HepG2 (cell line): ENCODE data around the gene CLHC1. TPM values are rescaled to one million over a fixed set of nuclear protein-coding genes. Genes with fewer than 3 reads are reported as not detected.

Experiments
- CREM ChIP-seq, 2 experiments: sonication (generic) in 1 of 2; formaldehyde crosslinking in 1 of 2; IDR thresholded peaks; 2 replicates each; pipeline versions ENCODE4 v1.4.0 to v1.6.1; 2016 to 2020; ENCODE audit warnings: antibody characterized with exemption in 1 of 2, mild to moderate bottlenecking in 1 of 2, missing genetic modification reagents in 1 of 2
- GATAD2A ChIP-seq: IDR thresholded peaks from 2 replicates; pipeline ENCODE4 v1.6.1; 2016
- HNRNPH1 ChIP-seq: fragments of 200-400 bp; formaldehyde crosslinking; optimal IDR thresholded peaks from 2 replicates; pipeline ENCODE3; 2017; ENCODE audit warnings: mild to moderate bottlenecking, low read depth, low read length
- HOXA9 ChIP-seq: sonication (generic); formaldehyde crosslinking; IDR thresholded peaks from 2 replicates; pipeline ENCODE4 v1.8.1; 2022; ENCODE audit warnings: missing genetic modification reagents, mild to moderate bottlenecking, moderate library complexity, borderline replicate concordance
- KDM1A ChIP-seq: IDR thresholded peaks from 2 replicates; pipeline ENCODE4 v1.6.1; 2016; ENCODE audit warnings: missing compliant biosample characterization
- MTA3 ChIP-seq: sonication (generic); formaldehyde crosslinking; IDR thresholded peaks from 2 replicates; pipeline ENCODE4 v1.4.0; 2020; ENCODE audit warnings: missing genetic modification reagents
- NCOA1 ChIP-seq: sonication (generic); formaldehyde crosslinking; IDR thresholded peaks from 2 replicates; pipeline ENCODE4 v1.9.0; 2021; ENCODE audit warnings: missing genetic modification reagents
- NR2F6 ChIP-seq, 2 experiments: IDR thresholded peaks; 2 replicates each; pipeline ENCODE4 v1.6.1; 2016; ENCODE audit warnings: antibody characterized with exemption in 1 of 2, mild to moderate bottlenecking in 1 of 2
- ONECUT2 ChIP-seq: sonication (generic); formaldehyde crosslinking; IDR thresholded peaks from 2 replicates; pipeline ENCODE4 v1.4.0; 2020; ENCODE audit warnings: missing genetic modification reagents
- RARA ChIP-seq: IDR thresholded peaks from 2 replicates; pipeline ENCODE4 v1.6.1; 2016; ENCODE audit warnings: missing genetic modification reagents, missing compliant biosample characterization
- SMYD3 ChIP-seq: sonication (generic); formaldehyde crosslinking; IDR thresholded peaks from 2 replicates; pipeline ENCODE4 v1.8.1; 2023; ENCODE audit warnings: mild to moderate bottlenecking, missing genetic modification reagents
- SOX5 ChIP-seq: IDR thresholded peaks from 2 replicates; pipeline ENCODE4 v1.6.1; 2016; ENCODE audit warnings: borderline replicate concordance
- TEAD2 ChIP-seq: sonication (generic); formaldehyde crosslinking; IDR thresholded peaks from 2 replicates; pipeline ENCODE4 v1.9.0; 2021; ENCODE audit warnings: missing genetic modification reagents
- XBP1 ChIP-seq: sonication (generic); formaldehyde crosslinking; IDR thresholded peaks from 2 replicates; pipeline ENCODE4 v1.5.0; 2020; ENCODE audit warnings: missing genetic modification reagents
- ZC3H4 ChIP-seq: sonication (generic); formaldehyde crosslinking; IDR thresholded peaks from 2 replicates; pipeline ENCODE4 v1.4.0; 2020; ENCODE audit warnings: missing genetic modification reagents, borderline replicate concordance
- ZKSCAN1 ChIP-seq: fragments of 150-350 bp; IDR thresholded peaks from 2 replicates; pipeline ENCODE4 v1.6.1; 2014; ENCODE audit warnings: low read length
- ZNF430 ChIP-seq: sonication (generic); formaldehyde crosslinking; IDR thresholded peaks from 2 replicates; pipeline ENCODE4 v1.9.0; 2021; ENCODE audit warnings: mild to moderate bottlenecking, missing genetic modification reagents
- polyA plus RNA-seq, 8 experiments: library from polyadenylated mRNA; depleted of rRNA in 3 of 8; stranded (reverse) in 7 of 8; unstranded in 1 of 8; fragments of >200 nt; fragmentation: Illumina TruSeq in 4 of 8; extraction: Trizol in 4 of 8; gene quantifications; 2 replicates each; pipeline versions ENCODE4 v1.2.1 to v1.2.3, GENCODE V29; 2011 to 2016; ENCODE audit warnings: low read depth in 4 of 8, missing spikeins in 1 of 8, mixed read lengths in 1 of 8; ENCODE audit not compliant: insufficient read depth in 1 of 8
- total RNA-seq, 5 experiments: library from RNA; depleted of rRNA; stranded (reverse); fragments of >200 nt; fragmentation: Illumina TruSeq; extraction: Trizol; gene quantifications; 2 replicates each; pipeline ENCODE4 v1.2.3, GENCODE V29; 2016; ENCODE audit warnings: low read depth in 1 of 5
- TF ChIP-seq, protein P1 (sequence below): sonication (generic); formaldehyde crosslinking; IDR thresholded peaks from 2 replicates; pipeline ENCODE4 v1.5.0; 2020; ENCODE audit warnings: mild to moderate bottlenecking, missing genetic modification reagents
- TF ChIP-seq, protein P2 (sequence below): sonication (generic); formaldehyde crosslinking; IDR thresholded peaks from 2 replicates; pipeline ENCODE4 v1.4.0; 2020; ENCODE audit warnings: mild to moderate bottlenecking, missing genetic modification reagents
- TF ChIP-seq, protein P3 (sequence below): sonication (generic); formaldehyde crosslinking; IDR thresholded peaks from 2 replicates; pipeline ENCODE4 v1.9.0; 2021; ENCODE audit warnings: missing genetic modification reagents, mild to moderate bottlenecking, borderline replicate concordance
- TF ChIP-seq, protein P4 (sequence below): IDR thresholded peaks from 2 replicates; pipeline ENCODE4 v1.6.1; 2018; ENCODE audit warnings: missing genetic modification reagents
- TF ChIP-seq, protein P5 (sequence below): IDR thresholded peaks from 2 replicates; pipeline ENCODE4 v1.6.1; 2016; ENCODE audit warnings: mild to moderate bottlenecking
- TF ChIP-seq, protein P6 (sequence below): sonication (generic); formaldehyde crosslinking; IDR thresholded peaks from 2 replicates; pipeline ENCODE4 v1.4.0; 2020; ENCODE audit warnings: missing genetic modification reagents, borderline replicate concordance

CLHC1 gene
- total and polyA plus RNA-seq, 2 of the 13 experiments (the other 11 are each of a cell fraction or from before 2014, with no cell fraction given): 9.8 to 12.6 TPM

DNA sequence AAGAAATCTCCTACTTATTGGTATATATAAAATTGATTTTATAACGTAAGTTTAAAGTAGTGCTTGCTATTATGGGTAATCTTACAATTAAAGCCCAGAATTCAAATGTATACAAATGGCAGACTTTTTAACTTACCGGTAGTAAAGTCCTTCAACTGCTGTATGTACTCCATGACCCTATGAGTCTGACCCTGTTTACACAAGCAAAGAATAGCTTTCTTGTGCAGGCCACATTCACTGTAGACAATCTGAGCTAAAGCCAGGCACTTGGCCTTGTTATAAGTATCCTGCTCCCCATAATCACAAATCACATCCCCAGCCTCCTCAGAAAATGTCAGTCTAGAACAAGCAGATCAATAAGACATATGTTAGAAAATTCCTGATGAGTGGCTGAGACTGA lies 51.7 kb downstream of the CLHC1 start (continued):
- no peak for TF ChIP-seq ZC3H4 (CRISPR knock-in tag)
- TF ChIP-seq, protein P1, sequence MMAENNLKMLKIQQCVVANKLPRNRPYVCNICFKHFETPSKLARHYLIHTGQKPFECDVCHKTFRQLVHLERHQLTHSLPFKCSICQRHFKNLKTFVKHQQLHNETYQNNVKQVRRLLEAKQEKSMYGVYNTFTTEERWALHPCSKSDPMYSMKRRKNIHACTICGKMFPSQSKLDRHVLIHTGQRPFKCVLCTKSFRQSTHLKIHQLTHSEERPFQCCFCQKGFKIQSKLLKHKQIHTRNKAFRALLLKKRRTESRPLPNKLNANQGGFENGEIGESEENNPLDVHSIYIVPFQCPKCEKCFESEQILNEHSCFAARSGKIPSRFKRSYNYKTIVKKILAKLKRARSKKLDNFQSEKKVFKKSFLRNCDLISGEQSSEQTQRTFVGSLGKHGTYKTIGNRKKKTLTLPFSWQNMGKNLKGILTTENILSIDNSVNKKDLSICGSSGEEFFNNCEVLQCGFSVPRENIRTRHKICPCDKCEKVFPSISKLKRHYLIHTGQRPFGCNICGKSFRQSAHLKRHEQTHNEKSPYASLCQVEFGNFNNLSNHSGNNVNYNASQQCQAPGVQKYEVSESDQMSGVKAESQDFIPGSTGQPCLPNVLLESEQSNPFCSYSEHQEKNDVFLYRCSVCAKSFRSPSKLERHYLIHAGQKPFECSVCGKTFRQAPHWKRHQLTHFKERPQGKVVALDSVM (CRISPR knock-in tag): no peak
- no peak for TF ChIP-seq CREM (IDR thresholded peaks at IDR 0.05)
- no peak for TF ChIP-seq CREM (CRISPR knock-in tag; IDR thresholded peaks at IDR 0.05)
- peak; percentile 53; the same call in 1 of the 2 replicates for TF ChIP-seq SOX5 (CRISPR knock-in tag)
- peak; percentile 67 for TF ChIP-seq RARA (CRISPR knock-in tag)
- TF ChIP-seq, protein P2, sequence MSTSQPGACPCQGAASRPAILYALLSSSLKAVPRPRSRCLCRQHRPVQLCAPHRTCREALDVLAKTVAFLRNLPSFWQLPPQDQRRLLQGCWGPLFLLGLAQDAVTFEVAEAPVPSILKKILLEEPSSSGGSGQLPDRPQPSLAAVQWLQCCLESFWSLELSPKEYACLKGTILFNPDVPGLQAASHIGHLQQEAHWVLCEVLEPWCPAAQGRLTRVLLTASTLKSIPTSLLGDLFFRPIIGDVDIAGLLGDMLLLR: no peak
- TF ChIP-seq HOXA9 (CRISPR knock-in tag): no peak
- no peak for TF ChIP-seq SMYD3 (CRISPR knock-in tag)
- no peak for TF ChIP-seq TEAD2 (CRISPR knock-in tag)
- TF ChIP-seq, protein P3, sequence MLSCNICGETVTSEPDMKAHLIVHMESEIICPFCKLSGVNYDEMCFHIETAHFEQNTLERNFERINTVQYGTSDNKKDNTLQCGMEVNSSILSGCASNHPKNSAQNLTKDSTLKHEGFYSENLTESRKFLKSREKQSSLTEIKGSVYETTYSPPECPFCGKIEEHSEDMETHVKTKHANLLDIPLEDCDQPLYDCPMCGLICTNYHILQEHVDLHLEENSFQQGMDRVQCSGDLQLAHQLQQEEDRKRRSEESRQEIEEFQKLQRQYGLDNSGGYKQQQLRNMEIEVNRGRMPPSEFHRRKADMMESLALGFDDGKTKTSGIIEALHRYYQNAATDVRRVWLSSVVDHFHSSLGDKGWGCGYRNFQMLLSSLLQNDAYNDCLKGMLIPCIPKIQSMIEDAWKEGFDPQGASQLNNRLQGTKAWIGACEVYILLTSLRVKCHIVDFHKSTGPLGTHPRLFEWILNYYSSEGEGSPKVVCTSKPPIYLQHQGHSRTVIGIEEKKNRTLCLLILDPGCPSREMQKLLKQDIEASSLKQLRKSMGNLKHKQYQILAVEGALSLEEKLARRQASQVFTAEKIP (CRISPR knock-in tag): no peak
- TF ChIP-seq KDM1A (CRISPR knock-in tag): no peak
- TF ChIP-seq, protein P4, sequence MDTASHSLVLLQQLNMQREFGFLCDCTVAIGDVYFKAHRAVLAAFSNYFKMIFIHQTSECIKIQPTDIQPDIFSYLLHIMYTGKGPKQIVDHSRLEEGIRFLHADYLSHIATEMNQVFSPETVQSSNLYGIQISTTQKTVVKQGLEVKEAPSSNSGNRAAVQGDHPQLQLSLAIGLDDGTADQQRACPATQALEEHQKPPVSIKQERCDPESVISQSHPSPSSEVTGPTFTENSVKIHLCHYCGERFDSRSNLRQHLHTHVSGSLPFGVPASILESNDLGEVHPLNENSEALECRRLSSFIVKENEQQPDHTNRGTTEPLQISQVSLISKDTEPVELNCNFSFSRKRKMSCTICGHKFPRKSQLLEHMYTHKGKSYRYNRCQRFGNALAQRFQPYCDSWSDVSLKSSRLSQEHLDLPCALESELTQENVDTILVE: no peak
- TF ChIP-seq GATAD2A (CRISPR knock-in tag): peak; percentile 57; the same call in 1 of the 2 replicates
- TF ChIP-seq ONECUT2: no peak
- TF ChIP-seq, protein P5, sequence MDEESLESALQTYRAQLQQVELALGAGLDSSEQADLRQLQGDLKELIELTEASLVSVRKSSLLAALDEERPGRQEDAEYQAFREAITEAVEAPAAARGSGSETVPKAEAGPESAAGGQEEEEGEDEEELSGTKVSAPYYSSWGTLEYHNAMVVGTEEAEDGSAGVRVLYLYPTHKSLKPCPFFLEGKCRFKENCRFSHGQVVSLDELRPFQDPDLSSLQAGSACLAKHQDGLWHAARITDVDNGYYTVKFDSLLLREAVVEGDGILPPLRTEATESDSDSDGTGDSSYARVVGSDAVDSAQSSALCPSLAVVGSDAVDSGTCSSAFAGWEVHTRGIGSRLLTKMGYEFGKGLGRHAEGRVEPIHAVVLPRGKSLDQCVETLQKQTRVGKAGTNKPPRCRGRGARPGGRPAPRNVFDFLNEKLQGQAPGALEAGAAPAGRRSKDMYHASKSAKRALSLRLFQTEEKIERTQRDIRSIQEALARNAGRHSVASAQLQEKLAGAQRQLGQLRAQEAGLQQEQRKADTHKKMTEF (CRISPR knock-in tag): peak; percentile 53
- no peak for TF ChIP-seq NCOA1 (CRISPR knock-in tag)
- TF ChIP-seq ZNF430 (CRISPR knock-in tag): no peak
- no peak for TF ChIP-seq XBP1
- TF ChIP-seq HNRNPH1: no peak
- peak; percentile 80 for TF ChIP-seq NR2F6 (IDR thresholded peaks at IDR 0.05)
- peak; percentile 85 for TF ChIP-seq NR2F6 (CRISPR knock-in tag; IDR thresholded peaks at IDR 0.05)
- TF ChIP-seq, protein P6, sequence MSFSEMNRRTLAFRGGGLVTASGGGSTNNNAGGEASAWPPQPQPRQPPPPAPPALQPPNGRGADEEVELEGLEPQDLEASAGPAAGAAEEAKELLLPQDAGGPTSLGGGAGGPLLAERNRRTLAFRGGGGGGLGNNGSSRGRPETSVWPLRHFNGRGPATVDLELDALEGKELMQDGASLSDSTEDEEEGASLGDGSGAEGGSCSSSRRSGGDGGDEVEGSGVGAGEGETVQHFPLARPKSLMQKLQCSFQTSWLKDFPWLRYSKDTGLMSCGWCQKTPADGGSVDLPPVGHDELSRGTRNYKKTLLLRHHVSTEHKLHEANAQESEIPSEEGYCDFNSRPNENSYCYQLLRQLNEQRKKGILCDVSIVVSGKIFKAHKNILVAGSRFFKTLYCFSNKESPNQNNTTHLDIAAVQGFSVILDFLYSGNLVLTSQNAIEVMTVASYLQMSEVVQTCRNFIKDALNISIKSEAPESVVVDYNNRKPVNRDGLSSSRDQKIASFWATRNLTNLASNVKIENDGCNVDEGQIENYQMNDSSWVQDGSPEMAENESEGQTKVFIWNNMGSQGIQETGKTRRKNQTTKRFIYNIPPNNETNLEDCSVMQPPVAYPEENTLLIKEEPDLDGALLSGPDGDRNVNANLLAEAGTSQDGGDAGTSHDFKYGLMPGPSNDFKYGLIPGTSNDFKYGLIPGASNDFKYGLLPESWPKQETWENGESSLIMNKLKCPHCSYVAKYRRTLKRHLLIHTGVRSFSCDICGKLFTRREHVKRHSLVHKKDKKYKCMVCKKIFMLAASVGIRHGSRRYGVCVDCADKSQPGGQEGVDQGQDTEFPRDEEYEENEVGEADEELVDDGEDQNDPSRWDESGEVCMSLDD (CRISPR knock-in tag): 0 out of 2 replicates have a peak, but pooled peaks have one; percentile 18
- no peak for TF ChIP-seq MTA3 (CRISPR knock-in tag)
- TF ChIP-seq ZKSCAN1: no peak
